OCI-LY3 (cell line): ENCODE results near the gene SPINT2.

Source experiments
- EZH2phosphoT487 ChIP-seq: fragments of 200-600 bp; shearing (Covaris generic); IDR thresholded peaks from 2 replicates; pipeline ENCODE4 v1.6.1; 2018; ENCODE audit warnings: antibody characterized with exemption, mixed run types, low read depth
- TF ChIP-seq, protein P1 (sequence below): fragments of 200-600, 300-600 bp; sonication (generic); IDR thresholded peaks from 2 replicates; pipeline ENCODE4 v1.5.1; 2014; ENCODE audit warnings: antibody characterized with exemption, low read length, low read depth

- TF ChIP-seq, protein P1, sequence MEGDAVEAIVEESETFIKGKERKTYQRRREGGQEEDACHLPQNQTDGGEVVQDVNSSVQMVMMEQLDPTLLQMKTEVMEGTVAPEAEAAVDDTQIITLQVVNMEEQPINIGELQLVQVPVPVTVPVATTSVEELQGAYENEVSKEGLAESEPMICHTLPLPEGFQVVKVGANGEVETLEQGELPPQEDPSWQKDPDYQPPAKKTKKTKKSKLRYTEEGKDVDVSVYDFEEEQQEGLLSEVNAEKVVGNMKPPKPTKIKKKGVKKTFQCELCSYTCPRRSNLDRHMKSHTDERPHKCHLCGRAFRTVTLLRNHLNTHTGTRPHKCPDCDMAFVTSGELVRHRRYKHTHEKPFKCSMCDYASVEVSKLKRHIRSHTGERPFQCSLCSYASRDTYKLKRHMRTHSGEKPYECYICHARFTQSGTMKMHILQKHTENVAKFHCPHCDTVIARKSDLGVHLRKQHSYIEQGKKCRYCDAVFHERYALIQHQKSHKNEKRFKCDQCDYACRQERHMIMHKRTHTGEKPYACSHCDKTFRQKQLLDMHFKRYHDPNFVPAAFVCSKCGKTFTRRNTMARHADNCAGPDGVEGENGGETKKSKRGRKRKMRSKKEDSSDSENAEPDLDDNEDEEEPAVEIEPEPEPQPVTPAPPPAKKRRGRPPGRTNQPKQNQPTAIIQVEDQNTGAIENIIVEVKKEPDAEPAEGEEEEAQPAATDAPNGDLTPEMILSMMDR = no peak
- no peak for TF ChIP-seq EZH2phosphoT487
Observed at GRCh38 chr19:38270587-38271167, 6.3 kb downstream of the SPINT2 start.
